ENCODE data around the gene SRM.
"Not testable (repeated sequence)": the region's sequence is repeated elsewhere in the genome, so short reads cannot be mapped to it uniquely, and the experiment has no call there.

The SRM gene

GRCh38 chr1:11105586-11105985 lies 45.8 kb upstream of the SRM start:
- TF ChIP-seq SPI1 (IDR thresholded peaks at IDR 0.05; ENCODE audit: borderline replicate concordance, low read depth) (no peak), GABPA (IDR thresholded peaks at IDR 0.05; ENCODE audit: low read depth) (no peak), REST (IDR thresholded peaks at IDR 0.05; ENCODE audit: insufficient replicate concordance, low read depth) (no peak), POLR2AphosphoS5 (IDR thresholded peaks at IDR 0.05; ENCODE audit: low read depth) (no peak), CTCF (IDR thresholded peaks at IDR 0.05; ENCODE audit: insufficient read depth, low read length) (no peak)
- no peak overlapping the region for H3K4me3 ChIP-seq (replicated peaks; ENCODE audit: insufficient read depth, low read length)
- H3K27me3 ChIP-seq (ENCODE audit: insufficient read depth, poor library complexity, severe bottlenecking), result no peaks in the 10 kb centered on the region
- no peak overlapping the region for H3K27ac ChIP-seq (replicated peaks)
- no peak for DNase-seq (ENCODE audit: low read depth in 1 of 2, low spot score in 1 of 2)

- no peak overlapping the region for H3K4me3 ChIP-seq (replicated peaks; ENCODE audit: insufficient read depth, low read length)
- TF ChIP-seq GABPA (IDR thresholded peaks at IDR 0.05; ENCODE audit: low read depth) (no peak), REST (IDR thresholded peaks at IDR 0.05; ENCODE audit: insufficient replicate concordance, low read depth) (no peak), SPI1 (IDR thresholded peaks at IDR 0.05; ENCODE audit: borderline replicate concordance, low read depth) (no peak), POLR2AphosphoS5 (IDR thresholded peaks at IDR 0.05; ENCODE audit: low read depth) (no peak), CTCF (IDR thresholded peaks at IDR 0.05; ENCODE audit: insufficient read depth, low read length) (no peak)
- DNase-seq (ENCODE audit: low read depth in 1 of 2, low spot score in 1 of 2), result no peak
Observed at GRCh38 chr1:11101347-11101746, 41.5 kb upstream of the SRM start.

GRCh38 chr1:11100806-11101205 lies 41.0 kb upstream of the SRM start:
- DNase-seq (ENCODE audit: low read depth in 1 of 2, low spot score in 1 of 2); H3K27ac ChIP-seq (replicated peaks); H3K4me3 ChIP-seq (replicated peaks; ENCODE audit: insufficient read depth, low read length); H3K27me3 ChIP-seq (ENCODE audit: insufficient read depth, poor library complexity, severe bottlenecking): not testable (repeated sequence)

More at GRCh38 chr1:11101347-11101746, 41.5 kb upstream of the SRM start:
- Histone ChIP-seq H3K27ac (replicated peaks) (no peak overlapping the region), H3K27me3 (ENCODE audit: insufficient read depth, poor library complexity, severe bottlenecking) (no peaks in the 10 kb centered on the region)

GRCh38 chr1:11100149-11100493 lies 40.3 kb upstream of the SRM start:
- TF ChIP-seq SPI1 (IDR thresholded peaks at IDR 0.05; ENCODE audit: borderline replicate concordance, low read depth) (no peak), GABPA (IDR thresholded peaks at IDR 0.05; ENCODE audit: low read depth) (no peak), CTCF (IDR thresholded peaks at IDR 0.05; ENCODE audit: insufficient read depth, low read length) (no peak), POLR2AphosphoS5 (IDR thresholded peaks at IDR 0.05; ENCODE audit: low read depth) (no peak), REST (IDR thresholded peaks at IDR 0.05; ENCODE audit: insufficient replicate concordance, low read depth) (no peak)
- Histone ChIP-seq H3K4me3 (replicated peaks; ENCODE audit: insufficient read depth, low read length) (peak overlapping the region; percentile 99), H3K27me3 (ENCODE audit: insufficient read depth, poor library complexity, severe bottlenecking) (no peaks in the 10 kb centered on the region), H3K27ac (replicated peaks) (peak overlapping the region; percentile 96)
- DNase-seq (ENCODE audit: low read depth in 1 of 2, low spot score in 1 of 2), result no peak
